OCI-LY7 (cell line): Measurements from ENCODE around the gene SETBP1.

Experiments used
- EZH2phosphoT487 ChIP-seq: fragments of 200-600 bp; sonication (generic); IDR thresholded peaks from 2 replicates; pipeline ENCODE4 v1.6.1; 2018; ENCODE audit warnings: low read depth, borderline replicate concordance, mild to moderate bottlenecking, mixed run types, antibody characterized with exemption, low read length, moderate library complexity, mixed read lengths
- TF ChIP-seq, protein P1 (sequence below): fragments of 200-600 bp; sonication (generic); conservative IDR thresholded peaks from 2 replicates; pipeline ENCODE4 v1.5.1; 2014; ENCODE audit warnings: mild to moderate bottlenecking, antibody characterized with exemption, low read length, moderate library complexity, mixed read lengths

DNA sequence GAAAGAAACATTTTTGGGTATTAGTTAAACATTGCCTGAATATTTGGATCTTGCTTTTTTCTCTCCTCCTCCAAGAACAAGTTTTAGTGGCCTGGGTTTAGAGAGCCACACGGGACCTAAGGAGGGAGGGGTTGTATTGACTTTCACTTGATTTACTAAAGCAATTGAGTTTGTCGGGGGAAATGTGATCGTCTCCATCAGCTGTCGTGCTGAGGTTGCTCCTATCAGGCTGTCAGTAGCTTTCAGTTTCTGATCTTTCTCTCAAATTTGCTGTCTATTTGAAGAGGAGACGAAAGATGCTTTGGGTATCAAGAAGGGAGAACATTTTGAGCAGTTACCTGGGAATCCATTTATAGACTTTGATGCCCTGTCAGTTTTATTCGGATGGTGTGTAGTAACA lies 106.0 kb downstream of the SETBP1 start:
- TF ChIP-seq, protein P1, sequence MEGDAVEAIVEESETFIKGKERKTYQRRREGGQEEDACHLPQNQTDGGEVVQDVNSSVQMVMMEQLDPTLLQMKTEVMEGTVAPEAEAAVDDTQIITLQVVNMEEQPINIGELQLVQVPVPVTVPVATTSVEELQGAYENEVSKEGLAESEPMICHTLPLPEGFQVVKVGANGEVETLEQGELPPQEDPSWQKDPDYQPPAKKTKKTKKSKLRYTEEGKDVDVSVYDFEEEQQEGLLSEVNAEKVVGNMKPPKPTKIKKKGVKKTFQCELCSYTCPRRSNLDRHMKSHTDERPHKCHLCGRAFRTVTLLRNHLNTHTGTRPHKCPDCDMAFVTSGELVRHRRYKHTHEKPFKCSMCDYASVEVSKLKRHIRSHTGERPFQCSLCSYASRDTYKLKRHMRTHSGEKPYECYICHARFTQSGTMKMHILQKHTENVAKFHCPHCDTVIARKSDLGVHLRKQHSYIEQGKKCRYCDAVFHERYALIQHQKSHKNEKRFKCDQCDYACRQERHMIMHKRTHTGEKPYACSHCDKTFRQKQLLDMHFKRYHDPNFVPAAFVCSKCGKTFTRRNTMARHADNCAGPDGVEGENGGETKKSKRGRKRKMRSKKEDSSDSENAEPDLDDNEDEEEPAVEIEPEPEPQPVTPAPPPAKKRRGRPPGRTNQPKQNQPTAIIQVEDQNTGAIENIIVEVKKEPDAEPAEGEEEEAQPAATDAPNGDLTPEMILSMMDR: no peak
- TF ChIP-seq EZH2phosphoT487: no peak
